Measurements from ENCODE around the gene FMNL2.

DNA sequence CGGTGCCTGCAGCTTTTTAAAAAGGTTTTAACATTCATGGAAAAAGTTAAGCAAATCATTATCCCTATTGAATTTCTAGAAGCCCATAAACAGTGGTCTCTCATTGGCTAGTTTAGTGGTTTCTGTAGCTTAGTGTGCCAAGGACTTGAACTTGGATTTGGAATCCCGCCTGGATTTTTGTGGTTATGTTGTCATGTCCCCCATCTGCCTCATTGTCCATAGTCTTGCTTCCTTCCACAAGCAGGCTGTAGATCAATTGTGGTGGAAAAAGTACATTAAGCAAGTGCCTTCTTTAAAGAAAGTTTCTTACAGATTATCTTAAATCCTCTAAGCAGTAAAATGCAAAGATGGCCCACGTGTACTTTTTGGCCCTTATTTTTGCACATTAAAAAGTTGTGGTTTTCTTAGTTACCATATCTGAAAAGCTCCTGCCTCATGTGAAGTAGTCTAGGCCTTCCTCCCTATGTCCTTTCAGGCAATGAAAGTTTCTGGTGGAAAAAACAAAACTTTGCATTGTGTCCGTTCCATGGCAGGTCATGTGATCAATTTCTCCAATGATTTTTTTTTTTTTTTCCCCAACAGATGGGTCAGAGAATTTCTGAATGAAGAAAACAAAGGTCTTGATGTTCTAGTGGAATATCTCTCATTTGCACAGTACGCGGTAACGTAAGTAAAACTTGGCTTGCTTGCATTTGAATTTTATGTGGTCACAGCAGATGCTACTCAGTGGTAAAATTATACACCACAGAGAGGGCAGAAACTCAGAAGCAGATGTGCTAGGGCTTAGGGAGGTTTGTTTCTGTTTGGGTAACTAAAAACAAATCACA is 223.4 kb downstream of the FMNL2 start:
- TF ChIP-seq BACH2 (CRISPR knock-in tag; IDR thresholded peaks at IDR 0.05; ENCODE audit: borderline replicate concordance) (no peak), CSDC2 (CRISPR knock-in tag; IDR thresholded peaks at IDR 0.05) (no peak), PATZ1 (CRISPR knock-in tag; IDR thresholded peaks at IDR 0.05; ENCODE audit: borderline replicate concordance) (no peak), CREB5 (CRISPR knock-in tag; IDR thresholded peaks at IDR 0.05; ENCODE audit: low read depth) (no peak), ZNF8 (CRISPR knock-in tag; IDR thresholded peaks at IDR 0.05) (no peak), RARB (CRISPR knock-in tag; IDR thresholded peaks at IDR 0.05) (no peak), SNAI2 (CRISPR knock-in tag; IDR thresholded peaks at IDR 0.05) (no peak), ZFP3 (CRISPR knock-in tag; IDR thresholded peaks at IDR 0.05) (no peak), ESRRG (CRISPR knock-in tag; IDR thresholded peaks at IDR 0.05) (no peak)
